Kidney epithelial cell (primary cell): ENCODE measurements around the gene FOXA3. TPM values are rescaled to one million over a fixed set of nuclear protein-coding genes. Genes with fewer than 3 reads are reported as not detected.

Source experiments
- DNase-seq: peaks from one replicate; pipeline ENCODE4 v3.0.0-alpha.2; 2010; ENCODE audit warnings: low read depth
- H3K27me3 ChIP-seq: 2 replicates; pipeline ENCODE4 v1.6.0; 2011; ENCODE audit warnings: low read length; ENCODE audit not compliant: control insufficient read depth, insufficient read depth
- H3K36me3 ChIP-seq: 2 replicates; pipeline ENCODE4 v1.5.1; 2011; ENCODE audit warnings: low read length; ENCODE audit not compliant: control insufficient read depth, insufficient read depth
- H3K4me3 ChIP-seq: 2 replicates; pipeline ENCODE4 v1.5.1; 2011; ENCODE audit warnings: low read depth, mild to moderate bottlenecking, control low read depth, low read length
- total RNA-seq: library from RNA; depleted of rRNA; stranded (reverse); fragments of >200 nt; gene quantifications from 2 replicates; pipeline ENCODE4 v1.2.3, GENCODE V29; 2015
- TF ChIP-seq, protein P1 (sequence below): IDR thresholded peaks from 2 replicates; pipeline ENCODE4 v1.5.1; 2011; ENCODE audit warnings: mild to moderate bottlenecking, moderate library complexity, low read length, control low read depth, inconsistent platforms; ENCODE audit not compliant: insufficient read depth, poor library complexity, severe bottlenecking

FOXA3 gene
- total RNA-seq, 1 donor from 2014 or later: 0.50 TPM

GRCh38 chr19:45817725-45818301 lies 46.3 kb upstream of the FOXA3 start:
- no peaks in the 10 kb centered on the region for H3K27me3 ChIP-seq
- peaks cover 4% of the 10 kb centered on the region for H3K36me3 ChIP-seq
- DNase-seq: no peak
- TF ChIP-seq, protein P1, sequence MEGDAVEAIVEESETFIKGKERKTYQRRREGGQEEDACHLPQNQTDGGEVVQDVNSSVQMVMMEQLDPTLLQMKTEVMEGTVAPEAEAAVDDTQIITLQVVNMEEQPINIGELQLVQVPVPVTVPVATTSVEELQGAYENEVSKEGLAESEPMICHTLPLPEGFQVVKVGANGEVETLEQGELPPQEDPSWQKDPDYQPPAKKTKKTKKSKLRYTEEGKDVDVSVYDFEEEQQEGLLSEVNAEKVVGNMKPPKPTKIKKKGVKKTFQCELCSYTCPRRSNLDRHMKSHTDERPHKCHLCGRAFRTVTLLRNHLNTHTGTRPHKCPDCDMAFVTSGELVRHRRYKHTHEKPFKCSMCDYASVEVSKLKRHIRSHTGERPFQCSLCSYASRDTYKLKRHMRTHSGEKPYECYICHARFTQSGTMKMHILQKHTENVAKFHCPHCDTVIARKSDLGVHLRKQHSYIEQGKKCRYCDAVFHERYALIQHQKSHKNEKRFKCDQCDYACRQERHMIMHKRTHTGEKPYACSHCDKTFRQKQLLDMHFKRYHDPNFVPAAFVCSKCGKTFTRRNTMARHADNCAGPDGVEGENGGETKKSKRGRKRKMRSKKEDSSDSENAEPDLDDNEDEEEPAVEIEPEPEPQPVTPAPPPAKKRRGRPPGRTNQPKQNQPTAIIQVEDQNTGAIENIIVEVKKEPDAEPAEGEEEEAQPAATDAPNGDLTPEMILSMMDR: no peak
- no peak overlapping the region for H3K4me3 ChIP-seq

DNA sequence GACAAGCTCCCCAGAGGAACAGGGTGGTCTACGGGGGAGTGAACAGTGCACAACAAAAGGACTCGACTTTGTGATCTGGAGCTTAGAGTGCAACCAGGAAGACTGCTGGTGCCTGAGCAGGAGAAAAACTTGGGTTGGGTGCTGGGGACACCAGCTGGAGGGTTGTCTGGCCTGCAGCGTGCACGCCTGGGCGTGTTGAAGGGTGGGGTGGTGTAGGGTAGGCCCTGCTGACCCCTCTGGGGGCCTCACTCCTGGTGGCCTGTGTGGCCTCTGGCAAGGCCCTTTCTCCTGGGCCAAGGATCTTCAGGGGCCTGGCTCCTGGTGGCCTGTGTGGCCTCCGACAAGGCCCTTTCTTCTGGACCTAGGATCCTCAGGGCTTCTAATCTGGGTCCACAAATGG lies 44.4 kb upstream of the FOXA3 start:
- TF ChIP-seq, protein P1: no peak
- Histone ChIP-seq H3K4me3 (no peak overlapping the region), H3K36me3 (peaks cover 5% of the 10 kb centered on the region), H3K27me3 (no peaks in the 10 kb centered on the region)
- DNase-seq: no peak

DNA sequence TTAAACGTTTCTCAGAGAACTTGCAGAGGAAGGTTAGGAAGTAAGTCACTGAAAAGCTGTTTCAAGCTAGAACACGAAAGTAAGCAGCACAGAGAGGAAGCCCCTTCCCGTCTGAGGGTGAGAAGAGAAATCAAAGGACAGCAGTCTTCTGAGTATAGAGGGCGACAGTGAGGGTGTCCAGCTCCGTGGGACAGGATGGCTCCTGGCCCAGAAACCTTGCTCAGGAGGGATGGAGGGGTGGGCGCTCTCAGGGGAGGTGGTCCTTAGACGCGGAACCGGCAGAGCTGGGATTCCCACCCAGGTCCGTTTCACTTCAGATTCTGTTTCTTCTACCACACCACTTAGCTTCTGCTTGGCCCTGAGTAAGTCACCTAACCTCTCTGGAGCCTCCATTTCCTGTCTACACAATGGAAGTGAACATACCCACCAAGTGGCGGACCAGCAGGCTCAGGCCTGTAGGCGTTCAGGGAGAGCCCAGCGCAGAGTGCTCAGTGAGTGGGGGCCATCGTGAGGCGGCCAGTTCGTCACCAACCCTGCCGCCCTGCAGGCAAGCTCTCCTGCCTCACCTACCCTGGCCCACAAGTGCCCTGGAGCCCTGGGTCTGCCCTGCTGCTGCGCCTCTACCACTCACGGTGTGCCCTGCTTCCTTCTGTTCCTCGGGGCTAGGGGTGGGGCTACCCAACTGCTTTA lies 43.6 kb upstream of the FOXA3 start:
- no peaks in the 10 kb centered on the region for H3K27me3 ChIP-seq
- TF ChIP-seq, protein P1: no peak
- H3K36me3 ChIP-seq: peaks cover 6% of the 10 kb centered on the region
- DNase-seq: no peak
- H3K4me3 ChIP-seq: no peak overlapping the region

DNA sequence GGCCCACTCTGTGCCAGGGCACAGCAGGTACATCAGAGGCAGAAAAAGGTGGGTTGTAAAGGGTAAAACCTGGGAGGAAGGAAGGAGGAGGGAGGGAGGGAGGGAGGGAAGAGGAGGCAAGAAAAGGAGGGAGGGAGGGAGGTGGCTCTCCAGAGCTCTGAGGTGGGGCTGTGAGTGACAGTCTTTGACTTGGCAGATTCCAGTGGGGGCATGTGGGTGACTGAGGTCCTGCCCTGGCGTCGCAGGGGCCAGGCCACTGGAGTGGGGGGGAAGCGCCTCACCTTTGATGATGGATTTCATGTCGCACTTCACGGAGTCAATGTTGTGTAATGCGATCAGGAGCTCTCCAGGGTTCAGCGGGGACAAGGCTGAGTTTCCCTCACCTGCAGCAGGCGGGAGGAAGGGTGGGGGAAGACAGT lies 43.0 kb upstream of the FOXA3 start:
- TF ChIP-seq, protein P1: no peak
- H3K4me3 ChIP-seq: no peak overlapping the region
- no peaks in the 10 kb centered on the region for H3K27me3 ChIP-seq
- peaks cover 9% of the 10 kb centered on the region for H3K36me3 ChIP-seq
- DNase-seq: no peak

DNA sequence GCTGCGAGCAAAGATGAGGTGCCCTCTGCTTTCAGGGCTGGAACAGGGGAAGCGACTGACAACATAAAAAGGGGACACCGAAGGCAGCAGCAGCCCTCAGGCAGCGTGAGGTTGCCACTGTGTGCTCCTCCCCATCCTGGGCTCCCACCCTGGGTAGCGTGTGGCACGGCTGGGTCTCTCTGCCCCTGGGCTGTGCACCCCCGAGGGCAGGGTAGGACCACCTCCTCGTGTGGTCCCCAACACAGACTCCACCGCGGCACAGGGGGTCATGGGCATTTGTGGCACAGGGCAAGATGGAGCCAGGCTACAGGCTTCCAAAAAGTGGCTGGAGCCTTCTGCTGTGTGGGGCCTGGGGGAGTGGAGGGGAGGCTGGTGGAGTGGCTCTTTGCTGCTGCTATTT lies 42.6 kb upstream of the FOXA3 start:
- no peaks in the 10 kb centered on the region for H3K27me3 ChIP-seq
- peaks cover 9% of the 10 kb centered on the region for H3K36me3 ChIP-seq
- no peak for DNase-seq
- TF ChIP-seq, protein P1: no peak
- no peak overlapping the region for H3K4me3 ChIP-seq

GRCh38 chr19:45822716-45823115 lies 41.4 kb upstream of the FOXA3 start:
- no peak for DNase-seq
- Histone ChIP-seq H3K4me3 (no peak overlapping the region), H3K36me3 (peaks cover 10% of the 10 kb centered on the region), H3K27me3 (no peaks in the 10 kb centered on the region)
- TF ChIP-seq, protein P1: no peak
